ENCODE measurements around the gene SPDL1.
A peak's percentile ranks its signal among the peaks of the same experiment; 100 is the strongest.

Gene SPDL1

DNA sequence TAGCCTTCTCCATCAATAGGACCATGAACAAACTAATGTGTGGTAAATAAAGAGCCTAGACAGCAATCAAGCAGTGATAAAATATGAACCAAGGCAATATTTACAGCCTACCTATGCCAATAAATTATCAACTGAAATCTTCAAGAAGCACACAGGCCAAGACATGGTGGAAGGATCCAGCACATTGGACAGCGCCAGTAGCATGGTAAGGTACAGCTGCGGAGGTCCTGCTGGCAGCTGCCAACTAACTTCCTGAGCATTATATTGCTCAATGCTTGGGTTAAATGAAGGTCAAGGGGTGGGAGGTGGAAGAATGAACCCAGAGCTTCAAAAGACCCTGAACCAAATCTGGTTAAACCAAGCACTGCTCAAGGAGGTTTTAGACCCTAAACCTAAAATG is 16.5 kb upstream of the SPDL1 start:
- DNase-seq (ENCODE audit: low read depth) = no peak
- no peak overlapping the region for H3K4me3 ChIP-seq (ENCODE audit: low read depth, low read length)

- H3K4me3 ChIP-seq (ENCODE audit: low read depth, low read length) = no peak overlapping the region
These were observed 14.1 kb upstream of the SPDL1 start for GRCh38 chr5:169569513-169569912.

GRCh38 chr5:169571355-169571754 is 12.2 kb upstream of the SPDL1 start:
- no peak for DNase-seq (ENCODE audit: low read depth)
- H3K4me3 ChIP-seq (ENCODE audit: low read depth, low read length) = no peak overlapping the region

More at GRCh38 chr5:169569513-169569912, 14.1 kb upstream of the SPDL1 start:
- DNase-seq (ENCODE audit: low read depth) = no peak

DNA sequence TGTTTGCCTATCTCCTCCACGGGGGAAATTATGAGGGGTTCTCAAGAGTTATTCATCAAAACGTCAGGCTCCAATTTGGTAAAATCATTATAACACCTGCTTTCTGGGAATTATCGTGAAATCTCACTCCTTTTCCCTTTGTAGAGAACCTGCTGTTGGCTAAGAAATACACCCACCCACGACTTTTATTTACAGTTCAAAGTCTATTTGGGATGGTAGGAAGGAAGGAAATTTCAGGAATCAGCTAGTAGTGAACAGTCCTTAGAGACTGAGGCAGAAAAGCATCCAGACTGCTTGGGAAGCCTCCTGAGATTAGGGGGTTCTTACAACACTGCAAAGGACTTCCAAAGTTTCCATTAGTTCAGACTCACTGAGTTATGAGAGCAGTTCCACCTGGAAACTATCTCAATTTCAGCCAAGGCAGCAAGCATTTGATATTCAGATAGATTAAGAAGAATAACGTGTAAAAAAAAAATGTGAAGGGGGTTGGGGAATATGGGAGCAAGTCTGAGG is 9.4 kb upstream of the SPDL1 start:
- no peak for DNase-seq (ENCODE audit: low read depth)
- H3K4me3 ChIP-seq (ENCODE audit: low read depth, low read length) = no peak overlapping the region

- H3K4me3 ChIP-seq (ENCODE audit: low read depth, low read length) = no peak overlapping the region
- peak; percentile 93 for DNase-seq (ENCODE audit: low read depth)
These were observed 7.4 kb upstream of the SPDL1 start for GRCh38 chr5:169576181-169576598.

- no peak for DNase-seq (ENCODE audit: low read depth)
These were observed 5.6 kb upstream of the SPDL1 start for GRCh38 chr5:169577951-169578350.

GRCh38 chr5:169580964-169581363 is 2.6 kb upstream of the SPDL1 start:
- no peak overlapping the region for H3K4me3 ChIP-seq (ENCODE audit: low read depth, low read length)
- no peak for DNase-seq (ENCODE audit: low read depth)

More at GRCh38 chr5:169577951-169578350, 5.6 kb upstream of the SPDL1 start:
- no peak overlapping the region for H3K4me3 ChIP-seq (ENCODE audit: low read depth, low read length)

- DNase-seq (ENCODE audit: low read depth) = no peak
- H3K4me3 ChIP-seq (ENCODE audit: low read depth, low read length) = no peak overlapping the region
These were observed 1.9 kb upstream of the SPDL1 start for GRCh38 chr5:169581580-169582227.

GRCh38 chr5:169583101-169583423 is 511 bp upstream of the SPDL1 start:
- DNase-seq (ENCODE audit: low read depth) = no peak
- peak overlapping the region; percentile 71 for H3K4me3 ChIP-seq (ENCODE audit: low read depth, low read length)

DNA sequence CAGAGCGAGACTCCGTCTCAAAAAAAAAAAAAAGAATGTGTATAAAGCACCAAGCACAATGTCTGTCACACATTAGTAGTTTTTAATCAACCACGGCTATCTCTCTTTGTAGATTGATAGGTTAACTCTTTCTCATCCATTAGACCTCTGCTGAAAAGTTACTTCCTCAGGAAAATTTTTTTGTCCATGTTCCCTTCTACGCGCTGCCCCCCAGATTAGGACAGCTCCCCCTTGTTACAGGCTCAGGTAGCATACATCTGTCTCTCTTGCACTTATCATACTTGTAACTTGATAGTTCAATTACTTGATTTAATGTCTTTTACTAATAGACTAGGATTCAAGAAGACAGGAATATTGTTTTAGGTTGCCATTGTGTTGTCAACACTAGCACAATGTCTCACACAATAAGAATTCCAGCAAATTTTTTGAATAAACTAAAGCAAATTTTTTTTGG is 1.5 kb downstream of the SPDL1 start:
- peak overlapping the region; percentile 71 for H3K4me3 ChIP-seq (ENCODE audit: low read depth, low read length)
- DNase-seq (ENCODE audit: low read depth) = no peak

- no peak overlapping the region for H3K4me3 ChIP-seq (ENCODE audit: low read depth, low read length)
- no peak for DNase-seq (ENCODE audit: low read depth)
These were observed 7.0 kb downstream of the SPDL1 start for GRCh38 chr5:169590602-169591001.

GRCh38 chr5:169591636-169592035 is 8.1 kb downstream of the SPDL1 start:
- H3K4me3 ChIP-seq (ENCODE audit: low read depth, low read length) = no peak overlapping the region
- no peak for DNase-seq (ENCODE audit: low read depth)

DNA sequence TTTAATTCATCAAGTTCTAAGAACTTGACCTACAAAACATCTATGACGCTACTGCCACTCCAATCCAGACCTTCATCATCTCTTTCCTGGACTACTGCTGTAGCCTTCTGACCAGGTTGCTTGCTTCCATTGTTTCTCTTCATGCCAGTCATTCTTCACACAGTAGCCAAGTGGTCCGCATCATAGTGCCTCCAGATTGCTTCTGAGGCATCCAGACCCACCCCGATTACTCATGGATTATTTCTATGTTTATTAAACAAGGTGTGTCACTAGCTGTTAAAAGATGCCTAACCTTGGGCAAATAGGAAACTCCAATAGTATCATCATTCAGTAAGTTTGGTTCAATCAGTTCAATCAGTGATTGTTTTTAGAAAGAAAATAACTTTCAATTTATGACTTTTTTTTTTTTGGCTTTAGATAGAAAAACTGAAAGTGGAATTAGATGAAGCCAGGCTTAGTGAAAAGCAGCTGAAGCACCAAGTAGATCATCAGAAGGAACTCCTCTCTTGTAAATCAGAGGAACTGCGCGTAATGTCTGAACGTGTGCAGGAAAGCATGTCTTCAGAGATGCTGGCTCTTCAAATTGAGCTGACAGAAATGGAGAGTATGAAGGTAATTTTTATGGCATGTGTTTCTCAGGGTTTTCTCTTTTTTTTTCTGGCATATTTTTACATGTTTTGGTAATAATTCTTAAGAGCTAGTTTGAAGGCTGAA is 9.5 kb downstream of the SPDL1 start:
- no peak overlapping the region for H3K4me3 ChIP-seq (ENCODE audit: low read depth, low read length)
- DNase-seq (ENCODE audit: low read depth) = no peak

DNA sequence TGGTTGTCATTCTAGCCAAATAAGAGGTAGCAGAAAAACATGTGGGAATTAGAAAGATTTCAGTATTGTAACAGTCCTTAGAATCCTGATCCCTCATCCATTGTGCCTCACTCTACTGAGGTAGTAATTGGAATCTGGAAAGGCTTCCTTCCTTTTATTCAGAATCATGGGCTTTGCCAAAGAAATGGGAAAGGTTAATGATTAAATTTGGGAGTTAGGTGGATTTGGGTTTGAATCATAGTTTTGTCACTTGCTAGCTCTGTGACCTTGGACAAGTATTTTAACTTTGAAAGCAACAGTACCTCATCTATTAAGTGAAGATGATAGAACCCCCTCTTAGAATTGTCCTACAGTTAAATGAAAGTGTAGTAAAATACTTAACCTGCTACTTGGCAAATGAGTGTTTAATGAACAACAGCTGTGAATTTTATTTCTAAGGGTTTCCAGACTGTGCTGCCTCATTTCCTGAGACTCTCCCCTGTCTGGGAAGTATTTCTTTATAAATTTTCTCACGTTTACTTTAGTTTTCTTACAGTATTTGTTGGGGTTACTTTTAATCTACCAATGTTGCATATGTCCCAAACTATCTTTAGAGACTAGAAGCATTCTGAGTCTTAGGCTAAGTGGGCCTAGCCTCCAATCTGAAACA is 11.7 kb downstream of the SPDL1 start:
- no peak for DNase-seq (ENCODE audit: low read depth)
- H3K4me3 ChIP-seq (ENCODE audit: low read depth, low read length) = no peak overlapping the region

DNA sequence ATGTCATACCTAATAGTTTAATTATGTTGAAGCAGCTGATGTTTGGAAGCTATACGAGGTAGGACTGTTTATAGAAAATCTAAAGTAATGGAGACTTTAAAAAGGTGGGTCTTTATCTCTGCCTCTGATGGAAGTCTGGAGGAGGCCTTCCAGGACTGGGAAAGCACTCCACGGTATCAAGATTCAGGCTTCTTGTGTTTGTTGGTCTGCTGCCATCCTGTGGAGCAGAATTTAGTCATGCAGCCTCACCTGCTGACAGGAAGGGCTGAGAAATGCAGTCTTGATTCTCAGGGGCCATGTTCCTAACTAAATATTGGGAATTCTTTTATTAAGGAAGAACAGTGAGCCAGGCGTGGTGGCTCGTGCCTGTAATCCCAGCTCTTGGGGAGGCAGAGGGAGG is 15.9 kb downstream of the SPDL1 start:
- no peak for DNase-seq (ENCODE audit: low read depth)
- no peak overlapping the region for H3K4me3 ChIP-seq (ENCODE audit: low read depth, low read length)

- DNase-seq (ENCODE audit: low read depth) = no peak
- no peak overlapping the region for H3K4me3 ChIP-seq (ENCODE audit: low read depth, low read length)
These were observed 19.0 kb downstream of the SPDL1 start for GRCh38 chr5:169602535-169602934.

DNA sequence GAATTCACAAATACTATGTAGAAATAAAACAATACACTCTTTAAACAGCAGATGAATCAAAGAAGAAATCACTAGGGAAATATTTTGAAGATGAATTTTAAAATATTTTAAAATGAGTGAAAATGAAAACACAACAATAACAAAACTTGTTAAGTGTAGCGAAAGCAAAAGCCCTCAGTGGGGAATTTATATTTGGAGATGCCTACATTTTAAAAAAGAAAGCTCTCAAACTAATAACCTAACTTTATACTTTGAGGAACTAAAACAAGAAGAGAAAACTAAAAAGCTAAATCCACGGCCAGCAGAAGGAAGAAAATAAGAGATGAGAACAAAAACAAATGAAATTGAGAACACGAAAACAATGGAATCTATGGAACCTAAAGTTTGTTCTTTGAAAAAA is 22.7 kb downstream of the SPDL1 start:
- no peak for DNase-seq (ENCODE audit: low read depth)

DNA sequence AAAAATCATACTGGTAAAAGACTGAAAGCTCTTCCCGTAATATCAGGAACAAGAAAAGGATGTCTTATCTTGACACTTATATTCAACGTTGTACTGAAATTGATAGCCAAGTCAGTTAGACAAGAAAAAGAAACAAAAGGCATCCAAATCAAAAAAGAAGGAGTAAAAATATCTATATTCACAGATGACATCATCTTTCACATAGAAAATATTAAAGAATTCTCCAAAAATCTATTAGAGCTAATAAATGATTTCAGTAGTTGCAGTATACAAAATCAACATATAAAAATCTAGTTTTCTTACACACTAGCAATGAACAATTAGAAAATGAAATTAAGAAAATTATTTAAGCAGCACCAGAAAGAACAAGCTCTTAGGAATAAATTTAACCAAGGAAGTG is 24.3 kb downstream of the SPDL1 start:
- H3K4me3 ChIP-seq (ENCODE audit: low read depth, low read length) = no peak overlapping the region
- DNase-seq (ENCODE audit: low read depth) = no peak

More for the DNA sequence above, 22.7 kb downstream of the SPDL1 start:
- no peak overlapping the region for H3K4me3 ChIP-seq (ENCODE audit: low read depth, low read length)

GRCh38 chr5:169609716-169610115 is 26.1 kb downstream of the SPDL1 start:
- H3K4me3 ChIP-seq (ENCODE audit: low read depth, low read length) = no peak overlapping the region

DNA sequence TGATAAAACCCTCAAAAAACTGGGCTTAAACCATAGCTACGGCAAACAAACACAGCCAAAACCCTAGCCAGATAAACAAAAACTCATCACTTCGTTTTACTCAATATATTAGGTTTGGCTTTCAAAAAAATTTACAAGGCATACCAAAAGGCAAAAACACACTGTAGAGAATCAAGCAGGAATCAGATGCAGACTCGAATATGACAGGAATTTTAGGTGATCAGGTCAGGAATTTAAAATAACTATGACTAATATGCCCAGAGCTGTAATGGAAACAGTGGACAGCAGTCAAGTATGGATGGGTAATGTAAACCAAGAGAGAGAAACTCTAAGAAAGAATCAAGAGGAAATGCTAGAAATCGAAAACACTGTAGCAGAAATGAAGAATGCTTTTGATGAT is 27.0 kb downstream of the SPDL1 start:
- no peak for DNase-seq (ENCODE audit: low read depth)
- no peak overlapping the region for H3K4me3 ChIP-seq (ENCODE audit: low read depth, low read length)

More at GRCh38 chr5:169609716-169610115, 26.1 kb downstream of the SPDL1 start:
- DNase-seq (ENCODE audit: low read depth) = no peak

Data from skeletal muscle cell (primary cell).